Peyer's patch (tissue), 4 donors: ENCODE results near the gene INPP5A.

ENCODE experiments used
- POLR2A ChIP-seq, 2 donors: fragments of 450-650 bp; IDR thresholded peaks; one replicate each; pipeline ENCODE4 v1.5.1; 2017; ENCODE audit warnings: antibody characterized with exemption in 2 of 2, mild to moderate bottlenecking in 2 of 2, moderate library complexity in 2 of 2
- TF ChIP-seq, protein P1 (sequence below), 6 experiments: fragments of 450-650 bp in 4 of 6; fragments of 200-600 bp in 2 of 6; sonication (generic) in 1 of 6; IDR thresholded peaks; one replicate each; pipeline ENCODE4 v1.5.1; 2017 to 2019; ENCODE audit warnings: antibody characterized with exemption in 6 of 6, mild to moderate bottlenecking in 3 of 6, moderate library complexity in 1 of 6

DNA sequence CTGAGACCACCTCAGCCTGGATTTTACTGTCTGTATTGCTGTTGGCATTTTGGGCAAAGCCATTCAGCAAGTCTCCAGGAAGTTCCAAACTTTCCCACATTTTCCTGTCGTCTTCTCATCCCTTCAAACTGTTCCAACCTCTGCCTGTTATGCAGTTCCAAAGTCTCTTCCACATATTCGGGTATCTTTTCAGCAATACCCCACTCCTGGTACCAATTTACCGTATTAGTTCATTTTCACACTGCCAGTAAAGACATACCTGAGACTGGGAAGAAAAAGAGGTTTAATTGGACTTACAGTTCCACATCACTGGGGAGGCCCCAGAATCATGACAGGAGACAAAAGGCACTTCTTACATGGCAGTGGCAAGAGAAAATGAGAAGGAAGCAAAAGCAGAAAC lies 62.8 kb downstream of the INPP5A start:
- no peak for TF ChIP-seq POLR2A (IDR thresholded peaks at IDR 0.05)
- TF ChIP-seq, protein P1, sequence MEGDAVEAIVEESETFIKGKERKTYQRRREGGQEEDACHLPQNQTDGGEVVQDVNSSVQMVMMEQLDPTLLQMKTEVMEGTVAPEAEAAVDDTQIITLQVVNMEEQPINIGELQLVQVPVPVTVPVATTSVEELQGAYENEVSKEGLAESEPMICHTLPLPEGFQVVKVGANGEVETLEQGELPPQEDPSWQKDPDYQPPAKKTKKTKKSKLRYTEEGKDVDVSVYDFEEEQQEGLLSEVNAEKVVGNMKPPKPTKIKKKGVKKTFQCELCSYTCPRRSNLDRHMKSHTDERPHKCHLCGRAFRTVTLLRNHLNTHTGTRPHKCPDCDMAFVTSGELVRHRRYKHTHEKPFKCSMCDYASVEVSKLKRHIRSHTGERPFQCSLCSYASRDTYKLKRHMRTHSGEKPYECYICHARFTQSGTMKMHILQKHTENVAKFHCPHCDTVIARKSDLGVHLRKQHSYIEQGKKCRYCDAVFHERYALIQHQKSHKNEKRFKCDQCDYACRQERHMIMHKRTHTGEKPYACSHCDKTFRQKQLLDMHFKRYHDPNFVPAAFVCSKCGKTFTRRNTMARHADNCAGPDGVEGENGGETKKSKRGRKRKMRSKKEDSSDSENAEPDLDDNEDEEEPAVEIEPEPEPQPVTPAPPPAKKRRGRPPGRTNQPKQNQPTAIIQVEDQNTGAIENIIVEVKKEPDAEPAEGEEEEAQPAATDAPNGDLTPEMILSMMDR (IDR thresholded peaks at IDR 0.05), result no peak
